Activated naive CD8-positive, alpha-beta T cell treated with anti-CD3 and anti-CD28 coated beads for 36 hours (primary cell): Measurements from ENCODE around the gene DST. TPM values are rescaled to one million over a fixed set of nuclear protein-coding genes. Genes with fewer than 3 reads are reported as not detected.
"Not testable (repeated sequence)": the region's sequence is repeated elsewhere in the genome, so short reads cannot be mapped to it uniquely, and the experiment has no call there.

ENCODE experiments used
- DNase-seq: peaks from one replicate; pipeline ENCODE4 v3.0.0; 2021
- H3K27ac Mint-ChIP-seq: one replicate; pipeline ENCODE4 v1.8.0; 2022; ENCODE audit warnings: mild to moderate bottlenecking, moderate library complexity, mixed read lengths
- H3K27me3 Mint-ChIP-seq: one replicate; pipeline ENCODE4 v1.8.0; 2022; ENCODE audit warnings: mild to moderate bottlenecking, mixed read lengths
- H3K36me3 Mint-ChIP-seq: one replicate; pipeline ENCODE4 v1.8.0; 2021; ENCODE audit warnings: mild to moderate bottlenecking, mixed read lengths
- H3K4me1 Mint-ChIP-seq: one replicate; pipeline ENCODE4 v1.8.0; 2021; ENCODE audit warnings: mixed read lengths
- H3K4me3 Mint-ChIP-seq: one replicate; pipeline ENCODE4 v1.8.0; 2022; ENCODE audit warnings: mild to moderate bottlenecking, moderate library complexity, mixed read lengths
- H3K9me3 Mint-ChIP-seq: one replicate; pipeline ENCODE4 v1.8.0; 2022; ENCODE audit warnings: mixed read lengths
- total RNA-seq, 2 experiments: library from RNA; stranded (reverse); gene quantifications; one replicate each; pipeline ENCODE4 v1.2.3, GENCODE V29; 2021

DST gene
- total RNA-seq, 2 experiments from 2014 or later, result 1.8 to 2.9 TPM

- peaks cover 7% of the 10 kb centered on the region for H3K27me3 Mint-ChIP-seq
- H3K4me3 Mint-ChIP-seq, result no peak overlapping the region
- H3K36me3 Mint-ChIP-seq, result no peaks in the 10 kb centered on the region
- DNase-seq, result no peak
- H3K4me1 Mint-ChIP-seq, result peaks cover 3% of the 10 kb centered on the region
- no peak overlapping the region for H3K27ac Mint-ChIP-seq
- H3K9me3 Mint-ChIP-seq, result no peaks in the 10 kb centered on the region
These were observed 29.2 kb upstream of the DST start for GRCh38 chr6:56671651-56672461.

GRCh38 chr6:56671160-56671559 lies 28.5 kb upstream of the DST start:
- H3K4me1 Mint-ChIP-seq, result peaks cover 3% of the 10 kb centered on the region
- no peak for DNase-seq
- H3K27me3 Mint-ChIP-seq, result peaks cover 7% of the 10 kb centered on the region
- no peaks in the 10 kb centered on the region for H3K9me3 Mint-ChIP-seq
- H3K27ac Mint-ChIP-seq, result no peak overlapping the region
- H3K4me3 Mint-ChIP-seq, result no peak overlapping the region
- no peaks in the 10 kb centered on the region for H3K36me3 Mint-ChIP-seq

- DNase-seq, result no peak
- peaks cover 3% of the 10 kb centered on the region for H3K4me1 Mint-ChIP-seq
- H3K4me3 Mint-ChIP-seq, result no peak overlapping the region
- no peaks in the 10 kb centered on the region for H3K9me3 Mint-ChIP-seq
- H3K27me3 Mint-ChIP-seq, result peaks cover 7% of the 10 kb centered on the region
- H3K36me3 Mint-ChIP-seq, result no peaks in the 10 kb centered on the region
- H3K27ac Mint-ChIP-seq, result no peak overlapping the region
These were observed 26.4 kb upstream of the DST start for GRCh38 chr6:56669041-56669440.

- Mint-ChIP-seq H3K36me3 (no peaks in the 10 kb centered on the region), H3K9me3 (no peaks in the 10 kb centered on the region), H3K27me3 (peaks cover 7% of the 10 kb centered on the region), H3K4me3 (no peak overlapping the region), H3K4me1 (peaks cover 3% of the 10 kb centered on the region), H3K27ac (no peak overlapping the region)
- no peak for DNase-seq
These were observed 25.5 kb upstream of the DST start for GRCh38 chr6:56668158-56668557.

- Mint-ChIP-seq H3K36me3 (no peaks in the 10 kb centered on the region), H3K4me3 (no peak overlapping the region), H3K27ac (no peak overlapping the region), H3K27me3 (peaks cover 7% of the 10 kb centered on the region), H3K4me1 (peaks cover 3% of the 10 kb centered on the region), H3K9me3 (no peaks in the 10 kb centered on the region)
- no peak for DNase-seq
These were observed 24.6 kb upstream of the DST start for GRCh38 chr6:56667336-56667735.

- Mint-ChIP-seq H3K9me3 (no peaks in the 10 kb centered on the region), H3K4me1 (no peaks in the 10 kb centered on the region), H3K36me3 (no peaks in the 10 kb centered on the region), H3K27ac (no peak overlapping the region), H3K27me3 (no peaks in the 10 kb centered on the region), H3K4me3 (no peak overlapping the region)
- no peak for DNase-seq
These were observed 21.3 kb upstream of the DST start for GRCh38 chr6:56664029-56664428.

- Mint-ChIP-seq H3K4me1 (no peaks in the 10 kb centered on the region), H3K9me3 (no peaks in the 10 kb centered on the region), H3K4me3 (no peak overlapping the region), H3K27me3 (no peaks in the 10 kb centered on the region), H3K27ac (no peak overlapping the region), H3K36me3 (no peaks in the 10 kb centered on the region)
- no peak for DNase-seq
These were observed 20.7 kb upstream of the DST start for GRCh38 chr6:56663344-56663743.

GRCh38 chr6:56661338-56661737 lies 18.6 kb upstream of the DST start:
- not testable (repeated sequence) for H3K36me3 Mint-ChIP-seq, H3K27me3 Mint-ChIP-seq, H3K4me1 Mint-ChIP-seq, H3K9me3 Mint-ChIP-seq, H3K4me3 Mint-ChIP-seq, H3K27ac Mint-ChIP-seq, DNase-seq

- no peak overlapping the region for H3K27ac Mint-ChIP-seq
- no peaks in the 10 kb centered on the region for H3K9me3 Mint-ChIP-seq
- no peak overlapping the region for H3K4me3 Mint-ChIP-seq
- H3K4me1 Mint-ChIP-seq, result no peaks in the 10 kb centered on the region
- no peaks in the 10 kb centered on the region for H3K27me3 Mint-ChIP-seq
- H3K36me3 Mint-ChIP-seq, result no peaks in the 10 kb centered on the region
- no peak for DNase-seq
These were observed 17.7 kb upstream of the DST start for GRCh38 chr6:56660381-56660730.

GRCh38 chr6:56659721-56660380 lies 17.2 kb upstream of the DST start:
- no peaks in the 10 kb centered on the region for H3K36me3 Mint-ChIP-seq
- no peaks in the 10 kb centered on the region for H3K27me3 Mint-ChIP-seq
- no peaks in the 10 kb centered on the region for H3K4me1 Mint-ChIP-seq
- H3K27ac Mint-ChIP-seq, result no peak overlapping the region
- H3K9me3 Mint-ChIP-seq, result no peaks in the 10 kb centered on the region
- no peak for DNase-seq
- no peak overlapping the region for H3K4me3 Mint-ChIP-seq

GRCh38 chr6:56658326-56658725 lies 15.6 kb upstream of the DST start:
- no peaks in the 10 kb centered on the region for H3K27me3 Mint-ChIP-seq
- H3K4me3 Mint-ChIP-seq, result no peak overlapping the region
- no peak overlapping the region for H3K27ac Mint-ChIP-seq
- DNase-seq, result no peak
- no peaks in the 10 kb centered on the region for H3K9me3 Mint-ChIP-seq
- no peaks in the 10 kb centered on the region for H3K4me1 Mint-ChIP-seq
- no peaks in the 10 kb centered on the region for H3K36me3 Mint-ChIP-seq

- no peaks in the 10 kb centered on the region for H3K36me3 Mint-ChIP-seq
- no peaks in the 10 kb centered on the region for H3K9me3 Mint-ChIP-seq
- no peaks in the 10 kb centered on the region for H3K27me3 Mint-ChIP-seq
- no peak overlapping the region for H3K27ac Mint-ChIP-seq
- DNase-seq, result no peak
- no peak overlapping the region for H3K4me3 Mint-ChIP-seq
- H3K4me1 Mint-ChIP-seq, result no peaks in the 10 kb centered on the region
These were observed 14.7 kb upstream of the DST start for GRCh38 chr6:56657354-56657753.

GRCh38 chr6:56656466-56656865 lies 13.8 kb upstream of the DST start:
- H3K36me3 Mint-ChIP-seq, result no peaks in the 10 kb centered on the region
- H3K27me3 Mint-ChIP-seq, result no peaks in the 10 kb centered on the region
- H3K9me3 Mint-ChIP-seq, result no peaks in the 10 kb centered on the region
- no peak overlapping the region for H3K27ac Mint-ChIP-seq
- H3K4me1 Mint-ChIP-seq, result no peaks in the 10 kb centered on the region
- no peak overlapping the region for H3K4me3 Mint-ChIP-seq
- no peak for DNase-seq

GRCh38 chr6:56655996-56656395 lies 13.3 kb upstream of the DST start:
- no peaks in the 10 kb centered on the region for H3K36me3 Mint-ChIP-seq
- no peak overlapping the region for H3K27ac Mint-ChIP-seq
- H3K4me1 Mint-ChIP-seq, result no peaks in the 10 kb centered on the region
- no peaks in the 10 kb centered on the region for H3K9me3 Mint-ChIP-seq
- H3K4me3 Mint-ChIP-seq, result no peak overlapping the region
- DNase-seq, result no peak
- no peaks in the 10 kb centered on the region for H3K27me3 Mint-ChIP-seq

- Mint-ChIP-seq H3K9me3 (no peaks in the 10 kb centered on the region), H3K27me3 (no peaks in the 10 kb centered on the region), H3K4me3 (no peak overlapping the region), H3K4me1 (no peaks in the 10 kb centered on the region), H3K27ac (no peak overlapping the region), H3K36me3 (no peaks in the 10 kb centered on the region)
- no peak for DNase-seq
These were observed 12.6 kb upstream of the DST start for GRCh38 chr6:56655249-56655648.

GRCh38 chr6:56652994-56653393 lies 10.3 kb upstream of the DST start:
- Mint-ChIP-seq H3K27ac (no peak overlapping the region), H3K36me3 (peaks cover 1% of the 10 kb centered on the region), H3K27me3 (peaks cover 5% of the 10 kb centered on the region), H3K4me3 (no peak overlapping the region), H3K4me1 (no peaks in the 10 kb centered on the region), H3K9me3 (no peaks in the 10 kb centered on the region)
- no peak for DNase-seq
